Heart right ventricle (tissue), 16 donors: ENCODE results near the gene COL25A1. TPM values are rescaled to one million over a fixed set of nuclear protein-coding genes. Genes with fewer than 3 reads are reported as not detected.
A peak's percentile ranks its signal among the peaks of the same experiment; 100 is the strongest.

ENCODE experiments used
- ATAC-seq, 8 donors: fragments of 200-7000 bp; cut with Tn5 transposase; one replicate each; pipeline ENCODE4 v1.9.1; 2020; ENCODE audit warnings: mild to moderate bottlenecking in 8 of 8, moderate library complexity in 8 of 8, moderate number of reproducible peaks in 1 of 8
- DNase-seq, 2 donors: peaks; one replicate each; pipeline ENCODE4 v3.0.0-alpha.2; 2020
- H3K27ac ChIP-seq, 10 donors: fragments of 200-600 bp; sonication (generic) in 2 of 10; one replicate each; pipeline versions ENCODE4 v1.5.0 to v1.8.0; 2020 to 2022; ENCODE audit warnings: mild to moderate bottlenecking in 3 of 10
- H3K27me3 ChIP-seq, 7 donors: fragments of 200-600 bp; one replicate each; pipeline ENCODE4 v1.8.0; 2021 to 2022; ENCODE audit warnings: mild to moderate bottlenecking in 2 of 7
- H3K36me3 ChIP-seq, 9 donors: fragments of 200-600 bp; sonication (generic) in 1 of 9; one replicate each; pipeline versions ENCODE4 v1.5.0 to v1.8.0; 2020 to 2022; ENCODE audit warnings: mild to moderate bottlenecking in 2 of 9
- H3K4me1 ChIP-seq, 9 donors: fragments of 200-600 bp; sonication (generic) in 1 of 9; one replicate each; pipeline versions ENCODE4 v1.5.0 to v1.8.0; 2020 to 2022; ENCODE audit warnings: mild to moderate bottlenecking in 4 of 9
- H3K4me3 ChIP-seq, 10 donors: fragments of 200-600 bp; sonication (generic) in 2 of 10; one replicate each; pipeline versions ENCODE4 v1.5.0 to v1.8.0; 2020 to 2022; ENCODE audit warnings: mild to moderate bottlenecking in 7 of 10, moderate library complexity in 2 of 10
- H3K9me3 ChIP-seq, 11 donors: fragments of 200-600 bp in 10 of 11; sonication (generic) in 2 of 11; one replicate each; pipeline versions ENCODE4 v1.5.0 to v1.8.0; 2013 to 2022; ENCODE audit warnings: mild to moderate bottlenecking in 2 of 11, control low read depth in 1 of 11, moderate library complexity in 1 of 11
- WGBS, 2 donors: extraction: QIAGEN DNeasy Blood & Tissue Kit; methylation state at CpG; one replicate each; pipeline ENCODE4 v1.1.7; 2013; ENCODE audit warnings: inconsistent platforms in 1 of 2; 5-methylcytosine and 5-hydroxymethylcytosine counted together
- intact Hi-C, 10 donors: fragments of 100-400 bp; cut with DNase I; formaldehyde crosslinking; loops; one replicate each; pipeline versions ENCODE4 v1.11.1 to v1.14.2; 2022
- long read RNA-seq, 3 donors: library from polyadenylated mRNA; unstranded; transcript quantifications; one replicate each; pipeline ENCODE4 v2.0.0, GENCODE V29; 2020 to 2021
- polyA plus RNA-seq, 2 donors: library from polyadenylated mRNA; stranded (reverse); fragments of 200-250 nt; gene quantifications; one replicate each; pipeline ENCODE4 v1.2.3, GENCODE V29; 2013
- total RNA-seq, 10 donors: library from RNA; stranded (reverse); fragmentation: NEBNext Ultra II Directional in 3 of 10; extraction: Animal tissue kit (Norgen Biotek cat#: 25700) in 3 of 10; gene quantifications; one replicate each; pipeline versions ENCODE4 v1.2.1 to v1.2.4, GENCODE V29; 2021 to 2023
- TF ChIP-seq, protein P1 (sequence below), 9 donors: fragments of 200-600 bp; sonication (generic) in 2 of 9; IDR thresholded peaks; one replicate each; pipeline versions ENCODE4 v1.5.0 to v1.8.0; 2021 to 2022; ENCODE audit warnings: antibody characterized with exemption in 9 of 9, mild to moderate bottlenecking in 5 of 9, moderate library complexity in 1 of 9
- donor health status: Arrhythmogenic right ventricular cardiomyopathy.
- donor health status: ischemic (EF 13 %, LVEDD 7.1; RV severe dilation, severe dysfunction).
- donor health status: healthy with polysubstance abuse.
- donor health status: DM: no; HTN: yes; CAD: no.
- donor health status: DM: no; HTN: no; CAD: no.
- donor health status: ischemic (EF 25% LVEDD 6.9; RV normal size, moderate dysfunction).
- donor health status: ischemic (EF 25% LVEDD 5.7; RV mildly dilated, moderate dysfunction).
- donor health status: healthy.
- donor health status: DM: yes; HTN: yes; CAD: no.
- donor health status: Ischemic cardiomyopathy.
- donor health status: ischemic (EF 35%, LVEDD 5.7; RV mildly dilated, moderate dysfunction).
- donor health status: nonischemic (EF 11% LVEDD 7.7; RV severe dilation, severe dysfunction).
- donor health status: DM: yes; HTN: yes; CAD: no.
- donor health status: PGD.
- donor health status: ischemic (EF 29% LVEDD 5.4; RV normal size, mild dysfunction).
- donor health status: nonischemic (EF 23%, LVEDD 6.1; RV moderate dilation, normal function).

COL25A1 gene
- total RNA-seq: 1 to 10 TPM in 2 of 10 donors, under 1 TPM in 8; 0.07 to 1.2 (median 0.49) TPM
- polyA plus RNA-seq: under 1 TPM; 0.36 to 0.37 TPM
- long read RNA-seq, donor 1: 0 reads
- long read RNA-seq, donor 2: 0 reads
- long read RNA-seq, donor 3: 0 reads

DNA sequence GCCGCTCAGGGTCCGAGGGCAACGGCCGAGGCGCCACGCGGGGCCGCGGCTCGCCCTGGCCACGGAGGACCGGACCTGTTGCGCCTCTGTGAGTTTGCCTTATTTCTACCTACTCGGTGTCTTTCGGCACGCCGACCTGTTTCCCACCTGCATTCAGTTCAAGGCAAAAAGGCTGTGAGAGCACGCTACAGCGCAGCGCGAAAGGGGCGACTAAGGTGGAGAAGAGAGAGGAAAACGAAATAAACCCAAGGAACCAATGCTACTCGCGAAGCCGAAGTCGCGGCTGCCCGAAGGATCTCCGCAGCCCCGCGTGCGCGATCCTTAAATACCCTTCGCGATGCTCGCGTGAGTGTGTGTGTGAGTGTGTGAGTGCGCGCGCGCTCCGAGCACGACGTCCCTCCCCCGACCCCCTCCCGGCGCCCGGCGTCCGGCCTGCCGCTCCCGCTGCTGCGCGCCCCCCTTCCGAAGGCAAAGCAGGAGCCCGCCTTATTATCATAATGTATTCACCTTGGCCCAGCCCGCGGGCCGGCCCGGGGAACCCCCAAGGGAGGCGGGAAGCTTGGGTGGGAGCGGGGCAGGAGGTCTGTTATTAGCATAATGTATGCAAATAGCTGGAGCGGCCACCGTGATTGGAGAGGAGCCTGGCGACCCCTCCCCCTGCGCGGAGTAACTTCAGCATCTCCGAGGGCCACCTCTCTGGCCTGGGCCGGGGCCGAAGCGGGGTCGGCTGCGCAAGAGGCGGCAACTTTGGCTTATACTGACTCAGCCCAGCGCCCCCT is at the start of gene COL25A1:
Gene COL25A1, minus strand, starts transcription at position 298 of the 779 bp plus-strand sequence.
- intact Hi-C loops: loop anchor here in 4 of 10 donors (5.0 to 10.0 kb wide), 2 partner anchors 120 to 468 kb away; no protein-coding TSS in a partner anchor
- peak; percentile 75 to 91 (median 87) for ATAC-seq
- H3K9me3 ChIP-seq: no peaks in the 10 kb centered on the region
- peak within 1 kb of the TSS in 4 of 10 donors; percentile 21 to 59 (median 28) for H3K27ac ChIP-seq
- peaks cover 0 to 20% (median 11%) of the 10 kb centered on the region in 9 donors for H3K4me1 ChIP-seq
- H3K36me3 ChIP-seq: no peaks in the 10 kb centered on the region
- peaks cover 0 to 61% (median 26%) of the 10 kb centered on the region in 7 donors for H3K27me3 ChIP-seq
- TF ChIP-seq, protein P1, sequence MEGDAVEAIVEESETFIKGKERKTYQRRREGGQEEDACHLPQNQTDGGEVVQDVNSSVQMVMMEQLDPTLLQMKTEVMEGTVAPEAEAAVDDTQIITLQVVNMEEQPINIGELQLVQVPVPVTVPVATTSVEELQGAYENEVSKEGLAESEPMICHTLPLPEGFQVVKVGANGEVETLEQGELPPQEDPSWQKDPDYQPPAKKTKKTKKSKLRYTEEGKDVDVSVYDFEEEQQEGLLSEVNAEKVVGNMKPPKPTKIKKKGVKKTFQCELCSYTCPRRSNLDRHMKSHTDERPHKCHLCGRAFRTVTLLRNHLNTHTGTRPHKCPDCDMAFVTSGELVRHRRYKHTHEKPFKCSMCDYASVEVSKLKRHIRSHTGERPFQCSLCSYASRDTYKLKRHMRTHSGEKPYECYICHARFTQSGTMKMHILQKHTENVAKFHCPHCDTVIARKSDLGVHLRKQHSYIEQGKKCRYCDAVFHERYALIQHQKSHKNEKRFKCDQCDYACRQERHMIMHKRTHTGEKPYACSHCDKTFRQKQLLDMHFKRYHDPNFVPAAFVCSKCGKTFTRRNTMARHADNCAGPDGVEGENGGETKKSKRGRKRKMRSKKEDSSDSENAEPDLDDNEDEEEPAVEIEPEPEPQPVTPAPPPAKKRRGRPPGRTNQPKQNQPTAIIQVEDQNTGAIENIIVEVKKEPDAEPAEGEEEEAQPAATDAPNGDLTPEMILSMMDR (IDR thresholded peaks at IDR 0.05): no peak
- H3K4me3 ChIP-seq: peak within 1 kb of the TSS; percentile 39 to 78 (median 63)
- DNase-seq: peak; percentile 49 to 53
- 0 to 1% methylated on average over 76 of the region's 76 CpGs for WGBS, 2 donors

DNA sequence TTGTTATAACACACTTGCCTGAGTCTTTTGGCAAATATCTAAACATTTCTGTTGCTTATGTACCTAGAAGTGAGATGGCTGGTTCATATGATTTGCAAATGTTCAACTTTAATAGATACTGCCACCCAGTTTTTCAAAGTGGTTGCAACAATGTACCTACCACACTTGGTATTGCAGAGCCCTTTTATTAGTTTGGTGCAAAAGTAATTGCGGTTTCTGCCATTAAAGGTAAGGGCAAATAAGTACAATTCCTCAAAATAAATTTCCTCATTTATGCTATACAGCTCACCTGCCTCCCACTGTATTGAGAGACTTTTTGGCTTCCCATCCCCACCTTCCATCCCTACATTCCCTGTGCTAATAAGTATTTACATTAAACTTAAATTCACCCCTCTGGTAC is 47.7 kb upstream of the COL25A1 start:
- intact Hi-C loops: no loop called here
- H3K9me3 ChIP-seq: peaks cover 0 to 25% (median 4%) of the 10 kb centered on the region in 11 donors
- H3K4me1 ChIP-seq: no peaks in the 10 kb centered on the region
- TF ChIP-seq, protein P1 (IDR thresholded peaks at IDR 0.05): no peak
- ATAC-seq: no peak
- no peak for DNase-seq
- no peak overlapping the region for H3K4me3 ChIP-seq
- H3K27me3 ChIP-seq: no peaks in the 10 kb centered on the region
- no peak overlapping the region for H3K27ac ChIP-seq
- 90 to 95% methylated on average over 1 of the region's 1 CpG for WGBS, 2 donors
- no peaks in the 10 kb centered on the region for H3K36me3 ChIP-seq

DNA sequence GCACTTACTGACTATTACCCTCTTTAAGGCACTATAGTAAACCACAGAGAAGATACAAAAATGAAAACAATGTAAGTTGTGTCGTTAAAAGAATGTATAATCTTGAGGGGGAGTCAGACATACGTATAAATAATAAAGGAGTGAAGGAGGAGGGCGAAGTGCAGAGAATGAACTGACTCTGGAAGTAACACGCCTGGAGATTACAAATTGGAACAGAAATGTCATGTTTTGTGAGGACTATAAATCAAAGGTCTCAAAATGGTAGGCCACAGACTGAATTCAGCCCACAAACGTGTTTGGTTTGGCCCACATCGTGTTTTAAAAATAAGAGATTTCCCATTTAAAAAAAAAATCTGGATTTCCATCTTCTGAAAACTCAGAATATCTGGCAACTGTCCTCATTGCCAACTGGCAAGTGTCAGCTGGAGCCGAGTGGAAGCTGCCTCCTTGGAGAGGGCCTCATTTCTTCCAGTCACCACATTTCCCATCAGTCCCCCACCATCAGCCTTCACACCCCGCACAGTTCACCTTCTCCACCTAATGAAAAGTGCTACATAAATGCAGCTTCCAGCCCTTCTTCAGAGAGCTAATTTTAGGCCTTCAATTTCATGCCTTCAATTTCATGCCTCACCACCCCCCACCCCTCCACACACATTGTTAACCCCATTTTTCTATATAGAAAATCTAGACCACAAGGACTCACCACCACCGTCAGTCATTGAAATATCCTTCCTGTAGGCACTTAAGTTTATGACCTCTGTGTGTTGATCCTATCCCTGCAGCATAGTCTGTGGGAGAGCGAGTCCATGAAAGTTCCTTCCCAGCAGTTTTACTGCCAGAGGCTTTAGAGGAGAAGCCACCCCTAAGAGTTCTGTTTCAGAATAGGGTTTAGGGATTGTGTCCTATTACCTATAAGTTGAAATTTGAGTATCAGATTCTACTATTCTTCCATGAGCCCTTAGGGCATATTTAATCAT is 32.0 kb upstream of the COL25A1 start:
- intact Hi-C loops: no loop called here
- 76 to 78% methylated on average over 10 of the region's 10 CpGs for WGBS, 2 donors
- Histone ChIP-seq H3K9me3 (peaks cover 0 to 2% (median 0%) of the 10 kb centered on the region in 11 donors), H3K4me1 (no peaks in the 10 kb centered on the region), H3K27ac (no peak overlapping the region), H3K27me3 (no peaks in the 10 kb centered on the region), H3K4me3 (no peak overlapping the region), H3K36me3 (no peaks in the 10 kb centered on the region)
- ATAC-seq: no peak
- DNase-seq: no peak
- TF ChIP-seq, protein P1 (IDR thresholded peaks at IDR 0.05): no peak

DNA sequence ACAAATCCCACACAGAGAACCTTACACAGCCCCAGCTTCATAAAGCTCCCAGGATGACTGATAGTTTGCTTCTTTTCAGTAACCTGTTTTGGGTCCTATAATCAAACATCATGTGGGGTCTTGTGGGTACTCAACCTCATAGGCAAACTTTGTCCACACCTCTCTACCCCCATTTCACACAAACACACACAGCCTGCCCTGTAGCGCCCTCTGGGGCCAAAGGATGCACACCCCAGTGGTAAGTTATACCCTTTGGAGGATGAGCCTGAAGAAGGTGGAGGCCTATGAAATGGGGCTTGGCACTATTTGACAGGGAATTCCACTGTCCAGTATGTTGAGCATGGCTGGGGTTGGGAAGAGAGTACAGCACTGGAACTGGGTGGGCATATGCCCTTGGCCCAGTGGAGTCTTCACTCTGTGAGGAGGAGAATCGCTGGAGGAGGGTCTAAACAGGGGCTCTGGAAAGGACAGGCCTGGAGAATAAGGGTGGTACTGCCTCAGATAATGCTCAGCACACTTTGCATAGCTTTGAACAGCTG is 30.5 kb upstream of the COL25A1 start:
- ATAC-seq: no peak
- Histone ChIP-seq H3K9me3 (no peaks in the 10 kb centered on the region), H3K27me3 (no peaks in the 10 kb centered on the region), H3K27ac (no peak overlapping the region), H3K4me3 (no peak overlapping the region), H3K4me1 (no peaks in the 10 kb centered on the region), H3K36me3 (no peaks in the 10 kb centered on the region)
- no peak for DNase-seq
- TF ChIP-seq, protein P1 (IDR thresholded peaks at IDR 0.05): peak in 7 of 9 donors; percentile 13 to 42 (median 26)
- WGBS, 2 donors: 82 to 90% methylated on average over 2 of the region's 2 CpGs
- intact Hi-C loops: no loop called here
